Astrocyte of the cerebellum (primary cell): ENCODE data around the gene SECISBP2.

Source experiments
- DNase-seq: peaks from one replicate; pipeline ENCODE4 v3.0.0-alpha.2; 2011; ENCODE audit warnings: low read depth
- H3K4me3 ChIP-seq: 2 replicates; pipeline ENCODE4 v1.5.1; 2011; ENCODE audit warnings: mild to moderate bottlenecking, low read depth, low read length, moderate library complexity
- CTCF ChIP-seq: IDR thresholded peaks from 2 replicates; pipeline ENCODE4 v1.5.1; 2012; ENCODE audit warnings: low read length, low read depth, moderate library complexity, mild to moderate bottlenecking; ENCODE audit errors: missing control alignments
- in situ Hi-C: cut with HindIII; loops from 2 replicates; pipeline ENCODE4 v1.10.0; 2017; ENCODE audit warnings: low sequenced_read_pairs

The SECISBP2 gene

GRCh38 chr9:89372230-89372816, 54.0 kb downstream of the SECISBP2 start:
- H3K4me3 ChIP-seq, result no peak overlapping the region
- no peak for TF ChIP-seq CTCF
- in situ Hi-C loops, result no loop called here
- no peak for DNase-seq

- TF ChIP-seq CTCF, result no peak
- DNase-seq, result no peak
- H3K4me3 ChIP-seq, result no peak overlapping the region
- in situ Hi-C loops, result no loop called here
Observed at GRCh38 chr9:89372979-89373378, 54.7 kb downstream of the SECISBP2 start.

- TF ChIP-seq CTCF, result no peak
- in situ Hi-C loops, result no loop called here
- peak; percentile 40 for DNase-seq
- H3K4me3 ChIP-seq, result no peak overlapping the region
Observed at GRCh38 chr9:89374176-89374575, 55.9 kb downstream of the SECISBP2 start.

GRCh38 chr9:89375191-89375760, 57.0 kb downstream of the SECISBP2 start:
- DNase-seq, result no peak
- no peak overlapping the region for H3K4me3 ChIP-seq
- no peak for TF ChIP-seq CTCF
- in situ Hi-C loops, result no loop called here

GRCh38 chr9:89376286-89376685, 58.0 kb downstream of the SECISBP2 start:
- no peak for TF ChIP-seq CTCF
- DNase-seq, result no peak
- in situ Hi-C loops, result no loop called here
- H3K4me3 ChIP-seq, result no peak overlapping the region

- no peak for TF ChIP-seq CTCF
- no peak overlapping the region for H3K4me3 ChIP-seq
- DNase-seq, result no peak
- in situ Hi-C loops, result no loop called here
Observed at GRCh38 chr9:89376741-89377351, 58.5 kb downstream of the SECISBP2 start.
